Anterior cingulate cortex (tissue), 58 donors: ENCODE results near the gene BAHD1.

Source experiments
- DNase-seq, 58 donors: peaks; one replicate each; lab custom pipeline; 2025; lab: John Stamatoyannopoulos, UW

BAHD1 gene

GRCh38 chr15:40463279-40463678 lies 22.5 kb downstream of the BAHD1 start:
- no peak for DNase-seq

GRCh38 chr15:40463886-40464545 lies 23.3 kb downstream of the BAHD1 start:
- DNase-seq, result no peak

- no peak for DNase-seq
Observed at GRCh38 chr15:40464595-40465185, 23.9 kb downstream of the BAHD1 start.

- no peak for DNase-seq
Observed at GRCh38 chr15:40465939-40466338, 25.2 kb downstream of the BAHD1 start.

- DNase-seq, result no peak
Observed at GRCh38 chr15:40466426-40467260, 25.9 kb downstream of the BAHD1 start.

- no peak for DNase-seq
Observed at GRCh38 chr15:40467261-40467615, 26.5 kb downstream of the BAHD1 start.

- no peak for DNase-seq
Observed at GRCh38 chr15:40468898-40469331, 28.2 kb downstream of the BAHD1 start.

GRCh38 chr15:40469776-40470390 lies 29.1 kb downstream of the BAHD1 start:
- DNase-seq, result no peak

GRCh38 chr15:40470423-40471104 lies 29.8 kb downstream of the BAHD1 start, which contains the start of gene CHST14:
TSS of gene CHST14 (plus strand) at chr15:40470984. CDS start at chr15:40471214, 230 bp downstream.
- DNase-seq, result peak in 50 of 58 donors; percentile 11 to 60 (median 36)

- peak in 9 of 58 donors; percentile 19 to 53 (median 40) for DNase-seq
Observed at GRCh38 chr15:40471105-40471807, 30.5 kb downstream of the BAHD1 start.

- DNase-seq, result no peak
Observed at GRCh38 chr15:40471808-40472150, 31.0 kb downstream of the BAHD1 start.

GRCh38 chr15:40472171-40472727 lies 31.5 kb downstream of the BAHD1 start:
- no peak for DNase-seq

GRCh38 chr15:40474581-40474980 lies 33.8 kb downstream of the BAHD1 start:
- DNase-seq, result no peak

GRCh38 chr15:40477642-40478327 lies 37.0 kb downstream of the BAHD1 start:
- DNase-seq, result no peak

- DNase-seq, result no peak
Observed at GRCh38 chr15:40479024-40479423, 38.3 kb downstream of the BAHD1 start.

- no peak for DNase-seq
Observed at GRCh38 chr15:40481341-40482074, 40.8 kb downstream of the BAHD1 start.

- DNase-seq, result no peak
Observed at GRCh38 chr15:40483919-40484318, 43.2 kb downstream of the BAHD1 start.

- DNase-seq, result no peak
Observed at GRCh38 chr15:40486066-40486770, 45.5 kb downstream of the BAHD1 start.
